Activated B cell treated with CpG ODN at 0.5 μM for 24 hours (primary cell): ENCODE data around the gene CUL4B. TPM values are rescaled to one million over a fixed set of nuclear protein-coding genes. Genes with fewer than 3 reads are reported as not detected.

ENCODE experiments used
- ATAC-seq: fragments of 200-7000 bp; cut with Tn5 transposase; one replicate; pipeline ENCODE4 v1.10.0; 2021; ENCODE audit warnings: low read depth, mild to moderate bottlenecking, moderate library complexity
- CTCF ChIA-PET: fragments of 350-600 bp; sonication (Branson Sonifier 250); formaldehyde crosslinking; loops from one replicate; lab custom pipeline; 2021; ENCODE audit warnings: antibody characterized with exemption; lab: Charles Lee
- POLR2A ChIA-PET: fragments of 350-600 bp; sonication (Branson Sonifier 250); formaldehyde crosslinking; loops from one replicate; lab custom pipeline; 2021; ENCODE audit warnings: antibody characterized with exemption; lab: Charles Lee
- DNase-seq: peaks from one replicate; pipeline ENCODE4 v3.0.0; 2022
- H3K27ac Mint-ChIP-seq: one replicate; pipeline ENCODE4 v1.8.0; 2020; ENCODE audit warnings: mixed read lengths
- H3K27me3 Mint-ChIP-seq: one replicate; pipeline ENCODE4 v1.8.0; 2021; ENCODE audit warnings: mixed read lengths
- H3K36me3 Mint-ChIP-seq: one replicate; pipeline ENCODE4 v1.8.0; 2021; ENCODE audit warnings: low read depth, mixed read lengths
- H3K4me1 Mint-ChIP-seq: one replicate; pipeline ENCODE4 v1.8.0; 2021; ENCODE audit warnings: mixed read lengths
- H3K4me3 Mint-ChIP-seq: one replicate; pipeline ENCODE4 v1.8.0; 2020; ENCODE audit warnings: mild to moderate bottlenecking, mixed read lengths
- H3K9me3 Mint-ChIP-seq: one replicate; pipeline ENCODE4 v1.8.0; 2020; ENCODE audit warnings: mixed read lengths
- intact Hi-C: fragments of 100-400 bp; cut with micrococcal nuclease; formaldehyde crosslinking; loops from one replicate; pipeline ENCODE4 v1.15.1; 2024
- total RNA-seq: library from RNA; stranded (reverse); gene quantifications from 2 replicates; pipeline ENCODE4 v1.2.3, GENCODE V29; 2022
- TF ChIP-seq, protein P1 (sequence below): fragments of 200-600 bp; IDR thresholded peaks from one replicate; pipeline ENCODE4 v1.8.0; 2022; ENCODE audit warnings: antibody characterized with exemption, mild to moderate bottlenecking

The CUL4B gene
- total RNA-seq = 35.0 and 35.9 TPM in 2 replicates

DNA sequence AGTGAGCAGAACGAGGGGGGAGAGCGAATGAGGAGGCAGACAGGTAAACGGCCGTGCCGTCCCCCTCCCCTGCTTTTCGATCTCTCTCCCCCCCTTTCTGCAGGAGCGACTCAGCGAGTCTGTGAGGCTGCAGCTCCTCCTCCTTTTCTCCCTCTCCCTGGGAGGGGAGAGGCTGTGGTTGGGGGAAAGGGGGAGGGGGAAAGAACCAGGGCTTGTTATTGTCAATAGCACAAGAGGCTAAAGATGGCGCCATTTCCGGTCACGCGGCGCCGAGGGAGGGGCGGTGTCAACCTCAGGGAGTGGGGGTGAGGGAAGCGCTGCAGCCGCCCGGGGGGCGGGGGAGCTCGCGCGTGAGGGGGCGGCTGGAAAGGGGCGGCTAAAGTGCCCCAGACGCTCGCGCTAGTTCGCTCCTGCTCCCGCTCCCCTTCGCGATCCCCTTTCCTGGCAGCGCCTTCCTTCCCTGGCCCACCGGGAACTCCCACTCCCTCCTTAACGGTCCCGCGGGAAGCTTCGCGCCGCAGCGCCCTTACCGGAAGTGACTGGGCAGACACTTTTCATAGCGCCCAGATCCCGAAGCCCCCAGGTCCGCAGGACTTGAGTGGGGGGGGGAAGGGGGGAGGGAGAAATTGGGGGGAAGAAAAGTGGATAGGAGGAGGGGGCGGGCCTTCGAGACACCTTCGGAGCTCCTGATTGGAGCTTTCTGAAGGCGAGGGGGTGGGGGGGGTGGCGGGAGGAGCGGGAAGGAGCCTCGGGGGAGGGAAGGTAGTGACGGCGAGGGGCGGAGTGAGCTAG, at the start of gene CUL4B:
TSS of gene CUL4B (minus strand) at position 121 of the 792 bp plus-strand sequence. CDS start 324 bp downstream, outside the sequence.
- Mint-ChIP-seq H3K9me3 (no peaks in the 10 kb centered on the region), H3K27me3 (no peaks in the 10 kb centered on the region), H3K36me3 (peaks cover 16% of the 10 kb centered on the region), H3K4me3 (peak within 1 kb of the TSS; percentile 93), H3K27ac (peak within 1 kb of the TSS; percentile 96), H3K4me1 (peaks cover 36% of the 10 kb centered on the region)
- ATAC-seq (peak; percentile 87), DNase-seq (peak; percentile 78)
- CTCF ChIA-PET = no interaction called here
- TF ChIP-seq, protein P1, sequence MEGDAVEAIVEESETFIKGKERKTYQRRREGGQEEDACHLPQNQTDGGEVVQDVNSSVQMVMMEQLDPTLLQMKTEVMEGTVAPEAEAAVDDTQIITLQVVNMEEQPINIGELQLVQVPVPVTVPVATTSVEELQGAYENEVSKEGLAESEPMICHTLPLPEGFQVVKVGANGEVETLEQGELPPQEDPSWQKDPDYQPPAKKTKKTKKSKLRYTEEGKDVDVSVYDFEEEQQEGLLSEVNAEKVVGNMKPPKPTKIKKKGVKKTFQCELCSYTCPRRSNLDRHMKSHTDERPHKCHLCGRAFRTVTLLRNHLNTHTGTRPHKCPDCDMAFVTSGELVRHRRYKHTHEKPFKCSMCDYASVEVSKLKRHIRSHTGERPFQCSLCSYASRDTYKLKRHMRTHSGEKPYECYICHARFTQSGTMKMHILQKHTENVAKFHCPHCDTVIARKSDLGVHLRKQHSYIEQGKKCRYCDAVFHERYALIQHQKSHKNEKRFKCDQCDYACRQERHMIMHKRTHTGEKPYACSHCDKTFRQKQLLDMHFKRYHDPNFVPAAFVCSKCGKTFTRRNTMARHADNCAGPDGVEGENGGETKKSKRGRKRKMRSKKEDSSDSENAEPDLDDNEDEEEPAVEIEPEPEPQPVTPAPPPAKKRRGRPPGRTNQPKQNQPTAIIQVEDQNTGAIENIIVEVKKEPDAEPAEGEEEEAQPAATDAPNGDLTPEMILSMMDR = no peak
- intact Hi-C loops = loop anchor here (1.0 to 2.0 kb wide), 5 partner anchors 43 to 1092 kb away; partner anchors contain the start of genes C1GALT1C1, MCTS1 and SLC25A5
- POLR2A ChIA-PET = interaction anchor here (0.6 to 5.8 kb wide), 24 partner anchors 9 to 1583 kb away, joined by 3 to 139 read pairs (median 4); partner anchors contain the start of genes C1GALT1C1, MCTS1, RNF113A and ZBTB33

DNA sequence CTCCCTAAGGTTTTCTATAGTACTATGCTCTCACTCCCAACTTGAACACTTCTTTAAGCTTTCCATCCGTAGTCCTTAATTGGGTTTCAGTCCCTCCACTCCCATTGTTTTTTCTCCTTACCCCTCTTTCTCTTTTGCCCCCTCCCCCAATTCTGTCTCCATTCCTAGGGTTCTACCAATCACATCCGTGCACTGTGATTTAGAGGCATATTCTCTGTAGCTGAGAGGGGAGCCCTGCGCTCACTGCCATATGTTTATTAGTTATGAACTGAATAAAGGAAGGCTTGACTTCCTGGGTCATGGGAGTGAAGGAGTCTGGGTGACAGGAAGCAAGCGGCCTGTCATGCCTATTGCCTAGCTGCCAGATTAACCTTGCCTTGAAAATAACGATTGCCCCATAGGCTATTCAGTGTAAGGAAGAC, 43.6 kb upstream of the CUL4B start:
- Mint-ChIP-seq H3K9me3 (no peaks in the 10 kb centered on the region), H3K36me3 (peaks cover 27% of the 10 kb centered on the region), H3K4me3 (peak overlapping the region; percentile 93), H3K27ac (peak overlapping the region; percentile 94), H3K27me3 (no peaks in the 10 kb centered on the region), H3K4me1 (peaks cover 8% of the 10 kb centered on the region)
- ChIA-PET CTCF (no interaction called here), POLR2A (interaction anchor here (0.7 to 3.8 kb wide), 14 partner anchors 21 to 354 kb away, joined by 3 to 139 read pairs (median 6); partner anchors contain the start of genes C1GALT1C1, CUL4B and ZBTB33)
- TF ChIP-seq, protein P1 = no peak
- DNase-seq (no peak), ATAC-seq (peak; percentile 55)
- intact Hi-C loops = loop anchor here (1.0 to 2.0 kb wide), 3 partner anchors 26 to 68 kb away; partner anchors contain the start of gene C1GALT1C1

DNA sequence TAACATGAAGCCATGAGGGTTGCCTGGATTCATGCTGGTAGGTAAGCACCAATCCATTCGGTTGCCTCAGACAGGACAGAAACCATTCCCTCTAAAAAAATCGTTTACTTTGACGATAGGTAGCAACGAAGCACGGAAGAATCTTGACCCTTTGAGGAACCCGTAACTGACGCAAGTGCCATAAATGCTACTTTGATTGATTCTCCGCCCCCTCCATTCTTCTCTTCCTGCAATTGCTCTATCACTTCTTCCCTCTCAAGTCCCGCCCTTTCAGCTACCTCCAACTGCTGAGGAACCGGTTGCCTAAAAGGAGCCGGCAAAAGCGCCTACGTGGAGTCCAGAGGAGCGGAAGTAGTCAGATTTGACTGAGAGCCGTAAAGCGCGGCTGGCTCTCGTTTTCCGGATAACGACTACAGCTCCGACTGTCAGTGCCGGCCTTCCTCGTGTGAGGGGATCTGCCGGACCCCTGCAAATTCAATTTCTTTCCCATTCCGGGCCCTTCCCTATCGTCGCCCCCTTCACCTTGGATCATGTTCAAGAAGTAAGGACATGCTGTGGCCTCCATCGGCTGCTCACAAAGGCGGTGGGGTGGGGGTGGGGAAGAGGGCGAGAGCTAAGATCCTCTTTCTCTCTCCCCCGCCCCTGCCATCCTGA, 43.1 kb upstream of the CUL4B start, which contains the start of gene MCTS1:
TSS of gene MCTS1 (plus strand) at position 395 of the 654 bp plus-strand sequence. CDS start at position 531, 136 bp downstream.
- ChIA-PET POLR2A (interaction anchor here (0.5 to 3.8 kb wide), 19 partner anchors 22 to 998 kb away, joined by 3 to 139 read pairs (median 6); partner anchors contain the start of genes C1GALT1C1, CUL4B and ZBTB33), CTCF (interaction anchor here (0.9 kb wide), 1 partner anchor 166 kb away, joined by 5 read pairs; no protein-coding TSS in a partner anchor)
- no peaks in the 10 kb centered on the region for H3K27me3 Mint-ChIP-seq
- H3K36me3 Mint-ChIP-seq = peaks cover 22% of the 10 kb centered on the region
- H3K27ac Mint-ChIP-seq = peak within 1 kb of the TSS; percentile 94
- peak; percentile 91 for ATAC-seq
- no peaks in the 10 kb centered on the region for H3K9me3 Mint-ChIP-seq
- H3K4me1 Mint-ChIP-seq = peaks cover 8% of the 10 kb centered on the region
- peak within 1 kb of the TSS; percentile 93 for H3K4me3 Mint-ChIP-seq
- intact Hi-C loops = loop anchor here (1.0 to 2.0 kb wide), 4 partner anchors 26 to 149 kb away; partner anchors contain the start of gene C1GALT1C1
- TF ChIP-seq, protein P1 = no peak
- DNase-seq = peak; percentile 52

DNA sequence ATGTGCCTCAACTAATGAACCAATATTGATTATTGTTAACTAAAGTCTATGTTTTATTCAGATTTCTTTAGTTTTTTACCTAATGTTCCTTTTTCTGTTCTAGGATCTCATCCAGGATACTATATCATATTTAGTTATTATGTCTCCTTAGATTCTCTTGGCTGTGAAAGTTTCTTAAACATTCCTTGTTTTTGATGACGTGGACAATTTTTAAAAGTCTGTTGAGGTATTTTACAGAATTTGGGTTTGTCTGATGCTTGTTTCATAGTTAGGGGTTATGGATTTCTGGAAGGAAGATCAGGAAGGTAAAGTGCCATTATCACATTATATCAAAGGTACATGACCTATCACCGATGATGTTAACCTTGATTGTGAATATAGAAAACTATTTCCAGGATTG, 24.9 kb upstream of the CUL4B start:
- Mint-ChIP-seq H3K4me1 (no peaks in the 10 kb centered on the region), H3K4me3 (no peak overlapping the region), H3K9me3 (no peaks in the 10 kb centered on the region), H3K27ac (no peak overlapping the region), H3K27me3 (no peaks in the 10 kb centered on the region), H3K36me3 (no peaks in the 10 kb centered on the region)
- CTCF ChIA-PET = no interaction called here
- DNase-seq (no peak), ATAC-seq (no peak)
- TF ChIP-seq, protein P1 = no peak
- POLR2A ChIA-PET = no interaction called here
- intact Hi-C loops = no loop called here
